GM21528 (cell line): ENCODE data around the gene FAM118A.
"Not testable (repeated sequence)": the region's sequence is repeated elsewhere in the genome, so short reads cannot be mapped to it uniquely, and the experiment has no call there.

Source experiments
- ATAC-seq: cut with Tn5 transposase; IDR thresholded peaks from one replicate; pipeline ENCODE4 v1.9.1; 2021; ENCODE audit warnings: mild to moderate bottlenecking, moderate library complexity; ENCODE audit not compliant: unreplicated experiment, low FRiP score

The FAM118A gene

DNA sequence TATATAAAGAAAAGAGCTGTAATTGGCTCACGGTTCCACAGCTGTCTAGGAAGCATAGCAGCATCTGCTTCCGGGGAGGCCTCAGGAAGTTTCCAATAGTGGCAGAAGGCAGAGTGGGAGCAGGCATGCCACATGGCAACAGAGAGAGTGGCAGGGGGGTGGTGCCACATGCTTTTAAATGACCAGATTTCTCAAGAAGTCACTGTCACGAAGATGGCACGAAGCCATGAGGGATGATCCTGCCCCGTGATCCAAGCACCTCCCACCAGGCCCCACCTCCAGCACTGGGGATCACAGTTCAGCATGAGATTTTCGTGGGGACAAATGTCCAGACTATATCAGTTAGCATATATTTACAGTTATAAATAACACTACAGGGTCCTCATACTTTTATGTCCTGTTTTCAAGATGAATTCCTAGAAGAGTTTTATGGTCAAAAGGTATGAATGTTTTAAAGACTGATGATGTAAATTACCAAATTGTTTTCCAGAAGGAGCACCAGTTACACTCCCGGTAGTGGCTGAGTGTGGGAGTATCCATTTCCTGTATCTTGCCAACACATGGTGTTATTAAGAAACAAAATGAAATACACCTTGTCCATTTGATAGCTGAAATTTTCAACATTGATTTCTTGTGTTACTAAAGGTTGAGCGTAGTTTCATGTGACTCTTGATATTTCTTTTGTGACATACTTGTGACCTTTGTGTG, 19.2 kb downstream of the FAM118A start:
- ATAC-seq, result no peak

DNA sequence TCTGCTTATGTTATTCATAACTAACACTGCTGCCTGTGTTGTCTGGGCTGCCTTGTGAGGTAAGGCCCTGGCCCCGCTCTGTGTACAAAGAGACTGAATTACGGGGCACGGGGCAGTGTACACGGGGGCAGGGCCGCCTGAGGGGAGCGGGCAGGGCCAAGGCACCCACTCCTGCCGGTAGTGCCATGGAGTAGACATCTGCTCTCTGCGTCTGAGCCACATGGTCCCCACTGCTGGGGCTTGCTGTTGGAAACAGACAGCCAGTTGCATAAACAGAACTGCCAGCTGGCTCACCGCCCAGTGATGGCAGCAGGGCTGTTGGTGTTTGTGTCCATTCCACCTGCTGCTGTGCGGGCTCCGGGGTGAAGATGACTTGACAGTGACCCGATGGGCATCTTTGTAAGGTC, 19.8 kb downstream of the FAM118A start:
- ATAC-seq, result no peak

DNA sequence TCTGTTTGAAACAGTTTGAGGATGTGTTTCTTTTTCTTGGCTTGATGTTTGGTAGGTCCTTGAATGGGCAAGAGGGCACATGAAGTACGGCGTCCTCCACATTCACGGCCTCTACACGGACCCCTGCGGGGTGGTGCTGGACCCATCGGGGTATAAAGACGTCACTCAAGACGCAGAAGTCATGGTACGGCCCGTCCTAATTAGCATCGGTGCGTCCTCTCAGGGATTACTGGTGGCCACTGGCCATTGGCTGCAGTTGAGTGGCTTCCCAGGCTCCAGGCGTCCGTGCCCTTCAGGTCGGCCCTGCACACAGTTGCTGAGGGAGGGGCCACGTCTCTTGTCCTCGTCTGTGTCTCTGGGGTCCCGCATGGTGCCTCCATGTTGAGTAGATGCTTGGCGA, 20.8 kb downstream of the FAM118A start:
- no peak for ATAC-seq

DNA sequence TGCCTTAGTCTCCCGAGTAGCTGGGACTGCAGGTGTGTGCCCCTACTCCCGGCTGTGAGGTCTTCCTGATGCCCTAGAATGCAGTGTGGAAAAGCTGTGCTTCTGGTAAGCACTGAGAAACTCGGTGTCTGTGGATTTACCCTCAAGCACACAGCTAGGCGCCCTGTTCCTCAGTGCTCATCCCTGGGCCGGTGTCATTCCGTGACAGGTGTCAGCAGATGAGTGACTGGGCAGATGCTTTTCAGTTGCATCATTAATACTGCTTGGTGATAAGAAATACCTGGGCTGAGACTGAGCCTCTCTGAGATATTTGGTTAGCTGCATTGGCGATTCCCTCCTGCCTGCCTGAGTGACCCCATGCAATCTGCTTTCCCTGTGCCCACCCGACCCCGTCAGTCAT, 21.8 kb downstream of the FAM118A start:
- ATAC-seq, result no peak

DNA sequence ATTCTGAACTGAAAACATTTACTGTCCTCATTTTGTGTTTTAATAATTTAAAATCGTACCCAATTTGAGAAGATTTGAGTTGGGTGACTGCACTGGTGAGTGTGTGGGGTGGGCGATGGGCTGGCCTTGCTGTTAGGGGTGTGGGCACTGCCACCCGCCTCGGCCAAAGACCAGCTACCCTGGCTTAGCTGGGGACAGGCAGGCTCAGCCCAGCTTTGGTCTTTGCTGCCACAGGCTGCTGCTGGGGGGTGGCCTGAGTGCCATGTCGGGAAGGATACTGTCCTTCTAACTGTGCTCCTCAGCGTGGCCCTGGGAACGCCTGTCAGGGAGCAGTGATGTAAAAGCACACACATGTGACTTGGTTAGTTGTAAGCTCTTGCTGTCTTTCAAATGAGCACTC, 22.3 kb downstream of the FAM118A start:
- ATAC-seq, result no peak

GRCh38 chr22:45334068-45334467, 24.3 kb downstream of the FAM118A start:
- ATAC-seq, result no peak

GRCh38 chr22:45334528-45334927, 24.8 kb downstream of the FAM118A start:
- no peak for ATAC-seq

- no peak for ATAC-seq
Observed at GRCh38 chr22:45335021-45335818, 25.5 kb downstream of the FAM118A start.

DNA sequence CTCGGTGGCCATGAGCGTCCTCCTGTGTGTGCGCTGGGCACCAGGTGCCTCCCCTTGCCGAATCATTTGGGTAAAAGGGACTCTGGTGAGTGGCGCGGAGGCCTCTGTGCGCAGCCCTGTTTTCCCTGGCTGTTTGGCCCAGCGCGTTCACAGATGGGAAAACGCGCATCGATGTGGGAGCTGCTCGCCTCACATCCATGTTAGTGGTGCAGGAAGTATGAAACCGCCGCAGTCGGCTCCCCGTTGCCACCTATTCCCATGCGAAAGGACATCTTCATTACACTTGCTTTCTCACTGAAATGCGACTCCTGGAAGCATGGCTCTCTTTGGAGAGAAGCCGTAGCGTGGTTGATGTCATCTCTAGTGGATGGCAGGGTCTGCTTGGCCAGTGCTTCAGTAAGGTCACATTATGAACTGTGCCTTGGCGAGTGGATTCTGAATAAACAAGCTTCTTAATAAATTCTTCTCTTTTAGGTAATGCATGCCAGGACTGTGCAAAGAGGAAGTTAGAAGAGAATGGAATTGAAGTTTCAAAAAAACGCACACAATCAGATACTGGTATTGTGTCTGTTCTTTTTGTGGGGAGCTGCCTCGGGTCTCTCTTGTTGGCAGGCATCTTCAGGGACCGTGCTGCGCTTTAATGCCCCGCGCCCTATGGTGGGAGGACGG, 26.3 kb downstream of the FAM118A start:
- no peak for ATAC-seq

DNA sequence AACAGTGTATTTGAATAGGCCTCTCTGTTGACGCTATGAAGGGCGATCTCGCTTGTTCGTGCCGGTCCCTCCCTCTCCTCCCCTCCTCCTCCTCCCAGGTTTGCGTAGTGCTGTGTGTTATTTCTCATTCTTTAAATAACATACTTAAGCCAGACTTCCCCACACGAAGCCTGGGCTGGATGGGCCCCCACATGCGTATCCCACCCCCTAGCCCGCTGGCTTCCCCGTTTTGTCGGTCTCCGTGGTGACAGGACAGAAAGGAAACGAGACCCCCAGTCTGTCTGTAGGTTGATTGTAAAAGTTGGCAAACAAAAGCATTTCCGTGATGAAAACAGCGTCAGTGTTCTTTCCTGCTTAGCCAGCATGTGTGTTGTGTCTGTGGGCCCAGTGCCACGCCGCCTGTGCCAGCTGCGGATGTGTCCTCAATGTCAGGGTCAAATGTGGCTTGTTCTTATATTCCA, 27.3 kb downstream of the FAM118A start:
- ATAC-seq, result no peak

DNA sequence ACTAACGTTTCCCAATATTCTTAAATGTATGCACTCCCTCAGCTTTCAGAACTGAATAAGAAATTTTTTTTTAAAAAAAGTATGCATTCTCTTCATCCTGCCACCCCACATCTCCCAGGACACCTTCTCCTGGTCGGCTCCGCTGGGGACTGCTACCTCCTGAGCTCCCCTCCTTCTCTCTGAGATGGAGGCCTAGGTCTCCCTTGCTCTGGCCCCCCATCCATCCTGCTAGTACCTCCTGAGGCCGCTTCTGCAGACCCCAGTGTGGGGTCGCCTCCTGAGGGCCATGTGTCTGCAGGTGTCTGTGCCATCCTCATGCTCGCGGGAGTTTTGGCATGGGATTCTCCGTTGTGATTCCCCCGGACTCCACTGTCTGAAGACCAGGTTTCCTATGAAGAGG, 27.8 kb downstream of the FAM118A start:
- no peak for ATAC-seq

- ATAC-seq, result no peak
Observed at GRCh38 chr22:45338795-45339194, 29.1 kb downstream of the FAM118A start.

- no peak for ATAC-seq
Observed at GRCh38 chr22:45340323-45340722, 30.6 kb downstream of the FAM118A start.

DNA sequence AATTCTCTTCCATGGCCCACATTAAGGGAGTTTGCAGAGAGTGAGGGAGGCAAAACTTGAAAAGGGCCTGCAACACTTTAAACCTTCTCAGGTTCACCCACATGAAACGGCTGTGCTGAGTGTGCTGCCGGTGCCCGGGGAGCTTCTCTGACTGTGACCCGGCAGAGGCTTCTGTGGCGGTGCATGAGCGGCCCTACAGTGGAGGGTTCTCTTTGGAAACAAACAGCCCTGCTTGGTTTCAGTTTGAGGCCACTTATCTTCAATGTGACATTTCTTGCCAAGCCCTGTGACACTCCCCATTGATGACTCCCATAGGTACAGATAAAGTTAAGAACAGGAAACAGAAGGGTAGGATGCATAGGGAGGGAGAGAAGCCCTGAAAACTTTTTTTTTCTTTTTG, 31.8 kb downstream of the FAM118A start:
- ATAC-seq, result no peak

GRCh38 chr22:45343143-45343542, 33.4 kb downstream of the FAM118A start:
- no peak for ATAC-seq

- ATAC-seq, result no peak
Observed at GRCh38 chr22:45344334-45344733, 34.6 kb downstream of the FAM118A start.

DNA sequence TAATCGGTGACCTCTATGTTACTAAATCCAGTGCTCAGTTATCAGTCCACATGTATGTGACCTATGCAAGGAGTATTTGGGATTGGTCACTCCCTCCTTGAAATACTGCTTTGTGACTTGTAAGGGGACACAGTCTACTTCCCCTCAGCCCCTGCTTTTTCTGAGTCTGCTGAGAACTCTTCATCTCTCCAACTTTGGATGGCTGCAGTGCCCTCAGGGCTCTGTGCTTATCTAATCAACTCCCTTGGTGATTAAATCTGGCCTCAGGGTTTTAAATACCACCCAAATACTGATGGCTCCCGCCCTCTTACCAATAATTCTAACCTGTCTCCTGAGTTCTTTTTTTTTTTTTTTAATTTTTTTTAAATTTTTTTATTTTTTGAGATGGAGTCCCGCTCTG, 40.2 kb downstream of the FAM118A start:
- ATAC-seq, result no peak

- ATAC-seq, result no peak
Observed at GRCh38 chr22:45351956-45352355, 42.2 kb downstream of the FAM118A start.

GRCh38 chr22:45352757-45353156, 43.0 kb downstream of the FAM118A start:
- ATAC-seq, result not testable (repeated sequence)

DNA sequence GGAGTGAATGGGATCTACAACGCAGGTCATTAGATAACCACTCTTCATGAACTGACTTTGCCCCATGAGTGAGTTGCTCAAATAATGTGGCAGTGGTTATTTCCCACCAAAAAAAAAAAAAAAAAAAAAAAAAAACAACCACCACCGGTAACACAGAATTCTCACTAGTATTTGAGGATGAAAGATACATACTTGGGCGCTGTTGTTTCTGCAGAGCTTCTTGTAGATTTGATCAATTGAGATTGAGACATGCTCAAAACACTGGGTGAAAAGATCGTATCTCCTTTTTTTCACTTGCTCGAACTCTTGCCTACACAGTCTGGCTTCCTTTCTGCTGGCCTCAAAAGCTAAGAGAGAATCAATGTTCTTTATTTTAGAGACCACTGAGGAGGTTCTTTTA, 44.1 kb downstream of the FAM118A start:
- ATAC-seq, result no peak

- no peak for ATAC-seq
Observed at GRCh38 chr22:45357490-45357889, 47.8 kb downstream of the FAM118A start.
